HepG2 (cell line): ENCODE measurements around the gene FXYD4. TPM values are rescaled to one million over a fixed set of nuclear protein-coding genes. Genes with fewer than 3 reads are reported as not detected.

ENCODE experiments used
- GPBP1L1 ChIP-seq: sonication (generic); formaldehyde crosslinking; IDR thresholded peaks from 2 replicates; pipeline ENCODE4 v1.5.0; 2020; ENCODE audit warnings: mild to moderate bottlenecking, missing genetic modification reagents
- PRDM4 ChIP-seq: sonication (generic); formaldehyde crosslinking; IDR thresholded peaks from 2 replicates; pipeline ENCODE4 v1.9.0; 2021; ENCODE audit warnings: missing genetic modification reagents, borderline replicate concordance
- RELA ChIP-seq: sonication (generic); formaldehyde crosslinking; IDR thresholded peaks from 2 replicates; pipeline ENCODE4 v1.4.0; 2020; ENCODE audit warnings: missing genetic modification reagents
- RFX5 ChIP-seq: IDR thresholded peaks from 2 replicates; pipeline ENCODE4 v1.6.1; 2011; ENCODE audit warnings: low read depth, low read length, improper control_type of control experiment
- ZBTB40 ChIP-seq, 2 experiments: fragments of 450-650 bp in 1 of 2; sonication (generic) in 1 of 2; formaldehyde crosslinking in 1 of 2; IDR thresholded peaks; 2 replicates each; pipeline versions ENCODE4 v1.6.1 to v1.8.0; 2016 to 2022; ENCODE audit warnings: antibody characterized with exemption in 1 of 2, mild to moderate bottlenecking in 1 of 2, missing genetic modification reagents in 1 of 2
- ZBTB49 ChIP-seq: sonication (generic); formaldehyde crosslinking; IDR thresholded peaks from 2 replicates; pipeline ENCODE4 v1.4.0; 2020; ENCODE audit warnings: missing genetic modification reagents, borderline replicate concordance
- ZNF484 ChIP-seq: sonication (generic); formaldehyde crosslinking; IDR thresholded peaks from 2 replicates; pipeline ENCODE4 v1.5.1; 2020; ENCODE audit warnings: mild to moderate bottlenecking, low read depth, missing genetic modification reagents, borderline replicate concordance
- polyA plus RNA-seq, 8 experiments: library from polyadenylated mRNA; depleted of rRNA in 3 of 8; stranded (reverse) in 7 of 8; unstranded in 1 of 8; fragments of >200 nt; fragmentation: Illumina TruSeq in 4 of 8; extraction: Trizol in 4 of 8; gene quantifications; 2 replicates each; pipeline versions ENCODE4 v1.2.1 to v1.2.3, GENCODE V29; 2011 to 2016; ENCODE audit warnings: low read depth in 4 of 8, missing spikeins in 1 of 8, mixed read lengths in 1 of 8; ENCODE audit not compliant: insufficient read depth in 1 of 8
- total RNA-seq, 5 experiments: library from RNA; depleted of rRNA; stranded (reverse); fragments of >200 nt; fragmentation: Illumina TruSeq; extraction: Trizol; gene quantifications; 2 replicates each; pipeline ENCODE4 v1.2.3, GENCODE V29; 2016; ENCODE audit warnings: low read depth in 1 of 5

The FXYD4 gene
- total and polyA plus RNA-seq, 2 of the 13 experiments (the other 11 are each of a cell fraction or from before 2014, with no cell fraction given) = not detected

- no peak for TF ChIP-seq GPBP1L1 (CRISPR knock-in tag)
- TF ChIP-seq RFX5 = no peak
- TF ChIP-seq RELA (CRISPR knock-in tag) = 0 out of 2 replicates have a peak, but pooled peaks have one; percentile 64
- TF ChIP-seq PRDM4 (CRISPR knock-in tag) = no peak; the same call in 1 of the 2 replicates
- no peak for TF ChIP-seq ZBTB40 (IDR thresholded peaks at IDR 0.05)
- peak; percentile 95 for TF ChIP-seq ZBTB40 (CRISPR knock-in tag; IDR thresholded peaks at IDR 0.05)
- peak; percentile 34; the same call in 1 of the 2 replicates for TF ChIP-seq ZNF484 (CRISPR knock-in tag)
- peak; percentile 78; the same call in 1 of the 2 replicates for TF ChIP-seq ZBTB49 (CRISPR knock-in tag)
These were observed 49.1 kb downstream of the FXYD4 start (continued) for GRCh38 chr10:43420369-43421200.
